Activated T-cell treated with anti-CD3 and anti-CD28 coated beads, Interleukin-2, amount 50 U/mL, for 1 hour (primary cell): ENCODE measurements around the gene MYZAP.

Source experiments
- DNase-seq: peaks from one replicate; pipeline ENCODE4 v3.0.0-alpha.2; 2020

MYZAP gene

GRCh38 chr15:57563416-57563815, 28.3 kb upstream of the MYZAP start:
- no peak for DNase-seq

GRCh38 chr15:57565311-57565710, 26.4 kb upstream of the MYZAP start:
- DNase-seq: peak; percentile 38

- DNase-seq: no peak
Observed at GRCh38 chr15:57566834-57567233, 24.9 kb upstream of the MYZAP start.

GRCh38 chr15:57567891-57568290, 23.8 kb upstream of the MYZAP start:
- DNase-seq: no peak

GRCh38 chr15:57568299-57568698, 23.4 kb upstream of the MYZAP start:
- DNase-seq: no peak

GRCh38 chr15:57570340-57570739, 21.4 kb upstream of the MYZAP start:
- DNase-seq: no peak

GRCh38 chr15:57570994-57571393, 20.7 kb upstream of the MYZAP start:
- no peak for DNase-seq

GRCh38 chr15:57571725-57572124, 20.0 kb upstream of the MYZAP start:
- DNase-seq: no peak

GRCh38 chr15:57572468-57572867, 19.2 kb upstream of the MYZAP start:
- no peak for DNase-seq

- DNase-seq: no peak
Observed at GRCh38 chr15:57573151-57573550, 18.6 kb upstream of the MYZAP start.

GRCh38 chr15:57575363-57575762, 16.3 kb upstream of the MYZAP start:
- DNase-seq: no peak

GRCh38 chr15:57578288-57578900, 13.3 kb upstream of the MYZAP start:
- DNase-seq: no peak

GRCh38 chr15:57580428-57580827, 11.3 kb upstream of the MYZAP start:
- DNase-seq: no peak

GRCh38 chr15:57580866-57581265, 10.8 kb upstream of the MYZAP start:
- no peak for DNase-seq

- DNase-seq: no peak
Observed at GRCh38 chr15:57582090-57582489, 9.6 kb upstream of the MYZAP start.

- no peak for DNase-seq
Observed at GRCh38 chr15:57583282-57583681, 8.4 kb upstream of the MYZAP start.

GRCh38 chr15:57583720-57584119, 8.0 kb upstream of the MYZAP start:
- DNase-seq: no peak

- no peak for DNase-seq
Observed at GRCh38 chr15:57586661-57587424, 4.9 kb upstream of the MYZAP start.

- DNase-seq: no peak
Observed at GRCh38 chr15:57589281-57589680, 2.4 kb upstream of the MYZAP start.

GRCh38 chr15:57589754-57590153, 1.9 kb upstream of the MYZAP start:
- DNase-seq: no peak

- DNase-seq: no peak
Observed at GRCh38 chr15:57591237-57591821, 375 bp upstream of the MYZAP start.

- no peak for DNase-seq
Observed at GRCh38 chr15:57592426-57592825, 722 bp downstream of the MYZAP start.

- no peak for DNase-seq
Observed at GRCh38 chr15:57592836-57593420, 1.2 kb downstream of the MYZAP start.

- no peak for DNase-seq
Observed at GRCh38 chr15:57594479-57594878, 2.8 kb downstream of the MYZAP start.
